Measurements from ENCODE around the gene LRRC56.

- no peak for TF ChIP-seq SPI1 (IDR thresholded peaks at IDR 0.05; ENCODE audit: borderline replicate concordance, low read depth)
- no peak for TF ChIP-seq POLR2AphosphoS5 (IDR thresholded peaks at IDR 0.05; ENCODE audit: low read depth)
- TF ChIP-seq CTCF (IDR thresholded peaks at IDR 0.05; ENCODE audit: insufficient read depth, low read length): no peak
- TF ChIP-seq REST (IDR thresholded peaks at IDR 0.05; ENCODE audit: insufficient replicate concordance, low read depth): no peak
Observed at GRCh38 chr11:579830-580601, 42.7 kb downstream of the LRRC56 start.

Data from HL-60 (cell line).